Posterior cingulate gyrus (tissue), 11 donors: ENCODE measurements around the gene ZNF555.

Experiments
- DNase-seq, 10 donors: peaks; one replicate each; pipeline versions ENCODE4 v3.0.0 to v3.0.0-alpha.2; 2020 to 2021; ENCODE audit warnings: mixed read lengths in 3 of 10
- intact Hi-C: fragments of 100-400 bp; cut with DNase I; formaldehyde crosslinking; loops from one replicate; pipeline ENCODE4 v1.15.1; 2023

The ZNF555 gene

DNA sequence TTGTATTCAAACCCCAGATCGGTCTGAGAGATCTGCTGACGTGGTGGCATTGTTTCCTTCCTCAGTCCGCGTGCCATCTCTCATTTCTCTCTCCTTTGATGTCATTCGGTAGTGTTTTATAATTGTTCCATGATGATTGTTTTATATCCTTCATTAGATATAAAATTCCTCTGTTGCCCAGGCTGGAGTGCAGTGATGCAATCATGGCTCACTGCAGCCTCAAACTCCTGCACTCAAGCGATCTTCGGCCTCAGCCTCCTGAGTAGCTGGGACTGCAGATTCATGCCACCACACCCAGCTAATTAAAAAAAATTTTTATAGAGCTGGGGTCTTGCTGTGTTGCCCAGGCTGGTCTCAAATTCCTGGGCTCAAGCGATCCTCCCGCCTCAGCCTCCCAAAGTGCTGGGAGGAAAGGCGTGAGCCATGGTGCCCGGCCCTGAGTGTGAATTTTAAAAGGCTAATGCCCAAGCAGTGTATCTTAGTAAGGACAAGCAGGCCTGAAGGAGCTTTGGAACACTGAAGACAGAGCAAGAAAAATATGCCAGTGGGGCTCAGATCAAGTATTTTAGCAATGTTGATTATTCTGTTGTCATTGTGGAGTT is 64.7 kb downstream of the ZNF555 start:
- intact Hi-C loops: no loop called here
- DNase-seq: peak in 1 of 10 donors; percentile 24

DNA sequence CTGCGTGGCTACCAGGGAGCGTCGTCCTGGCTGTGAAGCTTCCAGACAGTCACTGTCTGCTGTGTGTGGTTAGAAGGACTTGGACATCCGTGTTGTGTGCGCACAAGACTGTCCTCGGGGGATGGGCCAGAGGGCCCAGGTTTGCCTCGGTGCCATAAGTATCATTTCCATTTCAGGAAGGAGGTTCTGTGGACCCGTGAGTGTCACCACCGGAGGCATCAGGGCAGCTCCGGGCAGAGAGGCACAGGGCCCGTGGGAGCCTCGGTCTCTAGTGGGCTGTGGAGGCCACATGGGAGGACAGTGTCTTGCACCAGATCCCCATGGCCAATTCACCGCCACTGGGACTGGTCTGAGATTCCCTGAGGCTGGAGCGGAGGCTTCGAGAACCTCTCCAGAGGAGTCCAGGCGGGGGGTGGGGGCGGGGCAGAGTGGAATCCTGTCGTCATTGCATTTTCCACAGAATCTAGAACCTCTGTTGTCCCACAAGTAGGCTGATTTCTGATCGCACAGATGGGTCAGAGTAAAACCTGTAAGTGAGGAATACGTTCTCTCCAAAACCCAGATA is 65.4 kb downstream of the ZNF555 start:
- DNase-seq: peak in 1 of 10 donors; percentile 71
- intact Hi-C loops: no loop called here
